ENCODE results near the gene ETS1.

GRCh38 chr11:128512474-128512996 lies 74.8 kb downstream of the ETS1 start:
- TF ChIP-seq, protein P1, sequence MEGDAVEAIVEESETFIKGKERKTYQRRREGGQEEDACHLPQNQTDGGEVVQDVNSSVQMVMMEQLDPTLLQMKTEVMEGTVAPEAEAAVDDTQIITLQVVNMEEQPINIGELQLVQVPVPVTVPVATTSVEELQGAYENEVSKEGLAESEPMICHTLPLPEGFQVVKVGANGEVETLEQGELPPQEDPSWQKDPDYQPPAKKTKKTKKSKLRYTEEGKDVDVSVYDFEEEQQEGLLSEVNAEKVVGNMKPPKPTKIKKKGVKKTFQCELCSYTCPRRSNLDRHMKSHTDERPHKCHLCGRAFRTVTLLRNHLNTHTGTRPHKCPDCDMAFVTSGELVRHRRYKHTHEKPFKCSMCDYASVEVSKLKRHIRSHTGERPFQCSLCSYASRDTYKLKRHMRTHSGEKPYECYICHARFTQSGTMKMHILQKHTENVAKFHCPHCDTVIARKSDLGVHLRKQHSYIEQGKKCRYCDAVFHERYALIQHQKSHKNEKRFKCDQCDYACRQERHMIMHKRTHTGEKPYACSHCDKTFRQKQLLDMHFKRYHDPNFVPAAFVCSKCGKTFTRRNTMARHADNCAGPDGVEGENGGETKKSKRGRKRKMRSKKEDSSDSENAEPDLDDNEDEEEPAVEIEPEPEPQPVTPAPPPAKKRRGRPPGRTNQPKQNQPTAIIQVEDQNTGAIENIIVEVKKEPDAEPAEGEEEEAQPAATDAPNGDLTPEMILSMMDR (IDR thresholded peaks at IDR 0.05; ENCODE audit: low read length), result no peak
- TF ChIP-seq EZH2 (optimal IDR thresholded peaks at IDR 0.05; ENCODE audit: low read depth, low read length), result no peak

All from MM.1S (cell line).